PC-9 (cell line): ENCODE results near the gene ZNF385B. TPM values are rescaled to one million over a fixed set of nuclear protein-coding genes. Genes with fewer than 3 reads are reported as not detected.
A peak's percentile ranks its signal among the peaks of the same experiment; 100 is the strongest.

Experiments
- BruUV-seq: library from RNA; stranded (reverse); fragments of 400-500 nt; replicated peaks from 2 replicates; lab custom pipeline; 2021; lab: Mats Ljungman, UMichigan
- CTCF ChIA-PET: fragments of 300-600 bp; sonication (Branson Sonifier 250); formaldehyde crosslinking; loops from one replicate; lab custom pipeline; 2022; ENCODE audit warnings: antibody characterized with exemption; lab: Charles Lee
- POLR2A ChIA-PET: fragments of 300-600 bp; sonication (Branson Sonifier 250); formaldehyde crosslinking; loops from one replicate; lab custom pipeline; 2022; ENCODE audit warnings: antibody characterized with exemption; ENCODE audit not compliant: unreplicated experiment; lab: Charles Lee
- DNase-seq, 2 experiments: peaks; one replicate each; pipeline versions ENCODE4 v3.0.0 to v3.0.0-alpha.2; 2015 to 2022; ENCODE audit warnings: mixed read lengths in 1 of 2
- H2AFZ ChIP-seq: fragments of 200-600 bp; sonication (generic); 2 replicates; pipeline ENCODE4 v1.8.1; 2017; ENCODE audit warnings: antibody characterized with exemption
- H3F3A ChIP-seq: fragments of 200-600 bp; sonication (generic); 2 replicates; pipeline ENCODE4 v1.8.1; 2017; ENCODE audit warnings: antibody characterized with exemption, mild to moderate bottlenecking, low read depth; ENCODE audit not compliant: insufficient read depth
- H3K27ac ChIP-seq: fragments of 200-600 bp; sonication (generic); 2 replicates; pipeline ENCODE4 v1.6.1; 2016; ENCODE audit warnings: mixed run types
- H3K27me3 ChIP-seq: fragments of 200-600 bp; sonication (generic); 2 replicates; pipeline ENCODE4 v1.6.1; 2016; ENCODE audit warnings: low read depth, mixed run types; ENCODE audit not compliant: insufficient read depth
- H3K36me3 ChIP-seq: fragments of 200-600 bp; sonication (generic); 2 replicates; pipeline ENCODE4 v1.6.1; 2016; ENCODE audit warnings: low read depth, mixed run types
- H3K4me1 ChIP-seq: fragments of 200-600 bp; sonication (generic); replicated peaks from 2 replicates; pipeline ENCODE4 v1.6.1; 2016; ENCODE audit warnings: mixed run types; ENCODE audit not compliant: insufficient read depth
- H3K4me2 ChIP-seq: fragments of 200-600 bp; sonication (generic); 2 replicates; pipeline ENCODE4 v1.6.1; 2017; ENCODE audit warnings: mixed run types
- H3K4me3 ChIP-seq: fragments of 200-600 bp; sonication (generic); 2 replicates; pipeline ENCODE4 v1.6.1; 2016; ENCODE audit warnings: mixed run types
- H3K79me2 ChIP-seq: fragments of 200-600 bp; sonication (generic); 2 replicates; pipeline ENCODE4 v1.6.1; 2017; ENCODE audit warnings: low read depth, mixed run types
- H3K9me2 ChIP-seq: fragments of 200-600 bp; sonication (generic); 2 replicates; pipeline ENCODE4 v1.8.1; 2017; ENCODE audit warnings: mild to moderate bottlenecking; ENCODE audit not compliant: insufficient read depth
- H3K9me3 ChIP-seq: fragments of 200-600 bp; sonication (generic); 2 replicates; pipeline ENCODE4 v1.8.1; 2016; ENCODE audit warnings: low read depth; ENCODE audit not compliant: insufficient read depth
- H4K20me1 ChIP-seq: fragments of 200-600 bp; sonication (generic); 2 replicates; pipeline ENCODE4 v1.8.1; 2017; ENCODE audit not compliant: insufficient read depth
- CTCF ChIP-seq: fragments of 200-600 bp; sonication (generic); conservative IDR thresholded peaks from 2 replicates; pipeline ENCODE4 v1.6.1; 2017; ENCODE audit warnings: mixed run types, antibody characterized with exemption, mild to moderate bottlenecking, moderate library complexity
- EZH2 ChIP-seq: fragments of 200-600 bp; sonication (generic); IDR thresholded peaks from 2 replicates; pipeline ENCODE4 v1.8.0; 2017; ENCODE audit warnings: antibody characterized with exemption, low read depth
- intact Hi-C: fragments of 100-400 bp; cut with micrococcal nuclease; formaldehyde crosslinking; loops from one replicate; pipeline ENCODE4 v1.10.0; 2022; ENCODE audit not compliant: unreplicated experiment
- total RNA-seq: library from RNA; stranded (reverse); gene quantifications from 2 replicates; pipeline ENCODE4 v1.2.3, GENCODE V29; 2021

The ZNF385B gene
- total RNA-seq, 1 experiment from 2014 or later: 4.1 TPM

DNA sequence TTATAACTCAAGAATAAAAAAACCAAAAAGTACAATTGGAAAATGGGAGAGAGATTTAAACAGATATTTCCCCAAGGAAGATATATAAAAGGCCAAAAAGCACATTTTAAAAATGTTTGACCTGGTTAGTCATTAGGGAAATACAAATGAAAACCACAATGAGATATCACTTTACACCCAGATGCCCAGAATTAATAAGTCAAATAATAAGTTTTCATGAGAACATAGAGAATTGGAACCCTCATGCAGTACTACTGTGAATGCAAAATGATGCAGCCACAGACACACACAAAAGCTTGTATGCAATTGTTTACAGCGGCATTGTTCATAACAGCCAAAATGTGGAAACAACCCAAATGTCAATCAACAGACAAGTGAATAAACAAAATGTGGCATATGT lies 165.9 kb downstream of the ZNF385B start:
- Histone ChIP-seq H3K27me3 (no peaks in the 10 kb centered on the region), H3K9me3 (no peaks in the 10 kb centered on the region), H4K20me1 (no peaks in the 10 kb centered on the region), H3K4me3 (no peak overlapping the region), H3K4me2 (no peak overlapping the region), H2AFZ (no peak overlapping the region), H3K27ac (no peak overlapping the region), H3K79me2 (no peaks in the 10 kb centered on the region), H3K36me3 (no peaks in the 10 kb centered on the region), H3K9me2 (no peaks in the 10 kb centered on the region), H3K4me1 (no peaks in the 10 kb centered on the region), H3F3A (no peaks in the 10 kb centered on the region)
- ChIA-PET POLR2A (interaction anchor here (0.6 kb wide), 1 partner anchor 16 kb away, joined by 3 read pairs; no protein-coding TSS in a partner anchor), CTCF (no interaction called here)
- BruUV-seq: no TSS peak
- no peak for TF ChIP-seq CTCF
- no peak for TF ChIP-seq EZH2
- DNase-seq: no peak
- intact Hi-C loops: no loop called here

- H3K36me3 ChIP-seq: no peaks in the 10 kb centered on the region
Measured at GRCh38 chr2:179694963-179695362, 166.4 kb downstream of the ZNF385B start.

GRCh38 chr2:179692610-179693009 lies 168.8 kb downstream of the ZNF385B start:
- Histone ChIP-seq H3K36me3 (no peaks in the 10 kb centered on the region), H3K27me3 (no peaks in the 10 kb centered on the region), H2AFZ (no peak overlapping the region), H3K4me3 (no peak overlapping the region), H3K4me1 (no peaks in the 10 kb centered on the region), H4K20me1 (no peaks in the 10 kb centered on the region), H3K27ac (no peak overlapping the region), H3K4me2 (no peak overlapping the region), H3K79me2 (no peaks in the 10 kb centered on the region), H3F3A (no peaks in the 10 kb centered on the region), H3K9me3 (no peaks in the 10 kb centered on the region), H3K9me2 (no peaks in the 10 kb centered on the region; the same call in 1 of the 2 replicates)
- peak in 1 of 2 experiments; percentile 16 for DNase-seq
- no peak for TF ChIP-seq EZH2
- intact Hi-C loops: loop anchor here (1.0 kb wide), 1 partner anchor 19 kb away; no protein-coding TSS in a partner anchor
- BruUV-seq: no TSS peak
- CTCF ChIA-PET: interaction anchor here (1.7 kb wide), 1 partner anchor 9 kb away, joined by 4 read pairs; no protein-coding TSS in a partner anchor
- POLR2A ChIA-PET: interaction anchor here (0.5 to 0.7 kb wide), 3 partner anchors 347 to 1251 kb away, joined by 5 to 13 read pairs (median 8); no protein-coding TSS in a partner anchor

More at GRCh38 chr2:179694963-179695362, 166.4 kb downstream of the ZNF385B start:
- TF ChIP-seq CTCF: no peak
- TF ChIP-seq EZH2: no peak
- no peak overlapping the region for H3K27ac ChIP-seq
- no peaks in the 10 kb centered on the region for H4K20me1 ChIP-seq
- no peak overlapping the region for H3K4me2 ChIP-seq
- H3K79me2 ChIP-seq: no peaks in the 10 kb centered on the region
- H3K4me3 ChIP-seq: no peak overlapping the region
- intact Hi-C loops: no loop called here
- no peak for DNase-seq
- H3K9me2 ChIP-seq: no peaks in the 10 kb centered on the region
- H3K27me3 ChIP-seq: no peaks in the 10 kb centered on the region
- BruUV-seq: no TSS peak
- H3F3A ChIP-seq: no peaks in the 10 kb centered on the region
- ChIA-PET CTCF (no interaction called here), POLR2A (interaction anchor here (0.6 kb wide), 1 partner anchor 16 kb away, joined by 3 read pairs; no protein-coding TSS in a partner anchor)
- no peaks in the 10 kb centered on the region for H3K9me3 ChIP-seq
- H3K4me1 ChIP-seq: no peaks in the 10 kb centered on the region
- no peak overlapping the region for H2AFZ ChIP-seq
